ENCODE measurements around the gene PHF2.

GRCh38 chr9:93681269-93682154 is 105.1 kb downstream of the PHF2 start:
- TF ChIP-seq EZH2 (IDR thresholded peaks at IDR 0.05; ENCODE audit: borderline replicate concordance, insufficient read depth, low read depth, low read length, poor library complexity, severe bottlenecking): no peak
- no peak for TF ChIP-seq CTCF (IDR thresholded peaks at IDR 0.05)
